Ramos (cell line): ENCODE results near the gene RBM39.
"Not testable (repeated sequence)": the region's sequence is repeated elsewhere in the genome, so short reads cannot be mapped to it uniquely, and the experiment has no call there.

Experiments
- in situ Hi-C: fragments of 300-500 bp; cut with MboI; formaldehyde crosslinking; loops from one replicate; pipeline ENCODE4 v1.14.3; 2022; ENCODE audit warnings: low sequenced_read_pairs; ENCODE audit not compliant: unreplicated experiment

The RBM39 gene

GRCh38 chr20:35690265-35690664 lies 51.8 kb downstream of the RBM39 start:
- in situ Hi-C loops: no loop called here

- in situ Hi-C loops: not testable (repeated sequence)
These were observed 55.2 kb downstream of the RBM39 start for GRCh38 chr20:35686872-35687271.

- in situ Hi-C loops: not testable (repeated sequence)
These were observed 56.7 kb downstream of the RBM39 start for GRCh38 chr20:35685368-35685767.

- in situ Hi-C loops: no loop called here
These were observed 60.1 kb downstream of the RBM39 start for GRCh38 chr20:35681960-35682359.

GRCh38 chr20:35680452-35681183 lies 61.4 kb downstream of the RBM39 start:
- in situ Hi-C loops: no loop called here

GRCh38 chr20:35674921-35675320 lies 67.1 kb downstream of the RBM39 start:
- in situ Hi-C loops: no loop called here

GRCh38 chr20:35673884-35674283 lies 68.2 kb downstream of the RBM39 start:
- in situ Hi-C loops: no loop called here

GRCh38 chr20:35669681-35670080 lies 72.4 kb downstream of the RBM39 start:
- in situ Hi-C loops: no loop called here

GRCh38 chr20:35669221-35669620 lies 72.8 kb downstream of the RBM39 start:
- in situ Hi-C loops: no loop called here

GRCh38 chr20:35665949-35666288 lies 76.1 kb downstream of the RBM39 start:
- in situ Hi-C loops: no loop called here

- in situ Hi-C loops: no loop called here
These were observed 77.4 kb downstream of the RBM39 start, which contains the start of the genes CPNE1 and RBM12 for GRCh38 chr20:35664466-35665206. Gene CPNE1 (minus strand): TSS chr20:35664900. CDS start chr20:35632923, 31,977 bp downstream. Gene RBM12 (minus strand): TSS chr20:35664900. CDS start chr20:35655322, 9,578 bp downstream.

- in situ Hi-C loops: no loop called here
These were observed 78.3 kb downstream of the RBM39 start for GRCh38 chr20:35663516-35664465.

GRCh38 chr20:35662551-35662950 lies 79.5 kb downstream of the RBM39 start:
- in situ Hi-C loops: no loop called here

GRCh38 chr20:35661908-35662307 lies 80.2 kb downstream of the RBM39 start:
- in situ Hi-C loops: no loop called here

GRCh38 chr20:35661053-35661452 lies 81.0 kb downstream of the RBM39 start:
- in situ Hi-C loops: no loop called here

GRCh38 chr20:35660122-35660937 lies 81.7 kb downstream of the RBM39 start:
- in situ Hi-C loops: no loop called here

GRCh38 chr20:35657271-35657670 lies 84.8 kb downstream of the RBM39 start:
- in situ Hi-C loops: no loop called here

- in situ Hi-C loops: no loop called here
These were observed 87.6 kb downstream of the RBM39 start for GRCh38 chr20:35654415-35654814.

- in situ Hi-C loops: no loop called here
These were observed 88.2 kb downstream of the RBM39 start for GRCh38 chr20:35653893-35654292.
